KOPT-K1 (cell line): ENCODE measurements around the gene SOCS1.

Experiments used
- H3K27ac ChIP-seq: fragments of 200-600 bp; sonication (generic); 2 replicates; pipeline ENCODE4 v1.5.1; 2016; ENCODE audit warnings: antibody characterized with exemption, mild to moderate bottlenecking, low read depth, low read length; ENCODE audit not compliant: poor library complexity, severe bottlenecking
- H3K36me3 ChIP-seq: fragments of 200-600 bp; sonication (generic); 2 replicates; pipeline ENCODE4 v1.5.1; 2017; ENCODE audit warnings: antibody characterized with exemption, mild to moderate bottlenecking, low read length, moderate library complexity; ENCODE audit not compliant: insufficient read depth
- H3K9me3 ChIP-seq: fragments of 200-600 bp; sonication (generic); 2 replicates; pipeline ENCODE4 v1.5.1; 2017; ENCODE audit warnings: antibody characterized with exemption, low read length, mild to moderate bottlenecking; ENCODE audit not compliant: insufficient read depth, poor library complexity, severe bottlenecking

SOCS1 gene

DNA sequence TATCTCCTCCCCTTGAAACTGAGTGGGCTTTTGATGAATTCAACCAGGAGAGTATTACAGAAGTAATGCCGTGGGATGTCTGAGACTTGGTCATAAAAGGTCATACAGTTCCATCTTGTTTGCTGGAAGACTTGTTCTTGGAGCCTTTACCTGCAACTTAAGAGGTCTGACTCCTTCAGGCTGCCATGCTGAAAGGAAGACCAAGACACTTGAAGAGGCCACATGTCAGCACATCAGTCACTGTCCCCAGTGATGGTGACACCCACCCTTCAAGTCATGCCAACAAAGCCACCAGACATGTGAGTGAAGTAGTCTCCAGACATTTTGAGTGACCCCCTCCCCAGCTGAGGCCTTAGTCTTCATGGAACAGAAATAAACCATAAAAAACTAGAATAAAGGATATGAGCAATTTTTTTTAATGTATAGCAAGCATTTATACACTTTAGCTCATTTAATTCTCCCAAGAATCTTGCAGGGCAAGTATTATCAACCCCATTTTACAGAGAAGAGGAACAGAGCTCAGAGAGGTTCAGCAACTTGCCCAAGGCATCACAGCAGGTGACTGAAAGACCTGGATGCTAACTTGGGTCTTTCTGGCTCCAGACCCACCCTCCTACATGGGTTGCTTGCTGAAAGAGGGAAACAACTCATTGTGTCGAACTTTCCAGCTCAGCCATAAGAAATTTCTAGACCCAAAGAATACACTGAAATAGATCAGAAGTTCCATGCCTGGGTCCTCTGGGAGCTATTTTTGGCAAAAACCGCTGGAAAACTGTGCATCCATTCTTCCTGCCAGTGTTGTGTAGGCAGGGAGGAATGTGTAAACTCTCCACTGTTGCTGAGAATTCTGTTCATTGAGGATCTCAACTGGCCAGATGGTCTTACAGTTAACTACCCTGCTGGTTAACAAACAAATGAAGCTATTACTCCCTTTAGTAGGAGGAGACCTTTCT is 38.1 kb downstream of the SOCS1 start:
- no peaks in the 10 kb centered on the region for H3K36me3 ChIP-seq
- no peak overlapping the region for H3K27ac ChIP-seq
- H3K9me3 ChIP-seq, result peaks cover 25% of the 10 kb centered on the region

DNA sequence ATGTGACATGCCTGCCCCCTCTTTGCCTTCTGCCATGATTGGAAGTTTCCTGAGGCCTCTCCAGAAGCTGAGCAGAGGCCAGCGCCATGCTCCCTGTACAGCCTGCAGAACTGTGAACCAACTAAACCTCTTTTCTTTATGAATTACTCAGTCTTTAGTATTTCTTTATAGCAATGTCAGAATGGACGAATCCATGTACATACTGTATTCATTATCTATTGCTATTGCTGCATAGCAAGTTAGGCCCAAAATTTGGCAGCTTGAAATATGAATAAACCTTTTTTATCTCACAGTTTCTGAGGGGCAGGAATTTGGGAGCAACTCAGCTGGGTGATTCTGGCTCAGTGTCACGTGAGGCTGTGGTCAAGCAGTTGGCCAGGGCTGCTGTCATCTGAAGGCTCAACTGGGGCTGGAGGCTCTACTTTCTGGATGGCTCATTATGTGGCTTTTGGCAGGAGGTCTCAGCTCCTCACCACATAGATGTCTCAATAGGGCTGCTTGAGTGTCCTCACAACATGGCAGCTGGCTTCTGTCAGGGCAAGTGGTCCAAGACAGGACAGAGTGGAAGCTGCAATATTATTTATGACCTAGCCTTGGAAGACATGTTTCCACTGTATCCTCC is 40.0 kb downstream of the SOCS1 start:
- peaks cover 25% of the 10 kb centered on the region for H3K9me3 ChIP-seq
- no peak overlapping the region for H3K27ac ChIP-seq
- no peaks in the 10 kb centered on the region for H3K36me3 ChIP-seq

DNA sequence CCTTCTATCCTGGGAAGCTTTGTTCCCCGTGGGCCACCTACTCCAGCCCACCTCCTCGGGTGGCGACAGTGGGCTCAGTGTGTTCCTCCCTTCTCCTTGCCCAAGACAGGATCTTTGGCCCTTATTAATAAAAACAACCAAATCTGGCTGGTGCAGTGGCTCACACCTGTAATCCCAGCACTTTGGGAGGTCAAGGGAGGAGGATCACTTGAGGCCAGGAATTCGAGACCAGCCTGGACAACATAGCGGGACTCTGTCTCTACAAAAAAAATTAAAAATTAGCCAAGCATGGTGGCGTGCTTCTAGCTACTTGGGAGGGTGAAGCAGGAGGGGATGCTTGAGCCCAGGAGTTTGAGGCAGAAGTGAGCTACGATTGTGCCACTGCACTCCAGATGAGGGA is 42.2 kb downstream of the SOCS1 start:
- H3K36me3 ChIP-seq, result no peaks in the 10 kb centered on the region
- H3K9me3 ChIP-seq, result peaks cover 23% of the 10 kb centered on the region
- peak overlapping the region; percentile 61 for H3K27ac ChIP-seq

DNA sequence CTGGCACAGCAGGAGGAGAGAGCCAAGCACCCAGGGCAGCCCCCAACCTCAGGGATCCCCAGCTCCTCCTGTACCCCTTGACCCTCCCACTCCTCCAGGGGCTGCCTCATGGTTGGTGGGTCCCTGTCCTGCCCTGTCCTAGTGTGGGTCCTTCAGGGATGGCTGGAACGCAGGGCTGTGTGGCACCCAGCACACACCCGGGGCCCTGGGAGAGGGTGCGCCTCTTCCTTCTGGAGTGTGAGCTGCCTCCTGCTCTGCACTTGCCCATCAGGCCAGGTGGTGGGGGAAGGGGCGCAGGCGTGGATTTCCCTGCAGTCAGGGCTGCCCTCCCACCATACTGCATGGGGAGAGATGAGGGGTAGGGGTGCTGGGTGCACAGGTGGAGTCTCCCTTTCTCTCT is 42.6 kb downstream of the SOCS1 start:
- no peaks in the 10 kb centered on the region for H3K36me3 ChIP-seq
- H3K27ac ChIP-seq, result peak overlapping the region; percentile 61
- peaks cover 20% of the 10 kb centered on the region for H3K9me3 ChIP-seq

DNA sequence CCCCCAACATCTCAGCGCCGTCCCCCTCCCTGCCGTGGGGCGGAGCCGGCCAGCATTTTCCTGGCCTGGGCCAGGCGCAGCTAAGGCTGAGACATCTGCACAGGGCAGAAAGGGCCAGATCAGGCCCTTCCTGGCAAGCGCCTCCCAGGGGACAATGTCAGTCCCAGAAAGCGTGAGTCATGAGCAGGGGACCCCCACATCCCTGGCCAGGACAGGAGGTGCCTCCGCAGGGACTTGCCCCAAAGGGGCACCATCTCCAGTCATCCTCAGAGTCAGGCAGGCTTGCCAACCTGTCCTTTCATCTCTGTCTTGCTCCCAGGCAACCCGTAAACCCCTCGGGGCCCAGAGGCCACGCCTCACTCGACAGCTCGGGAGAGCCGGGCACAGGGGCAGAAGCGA is 43.2 kb downstream of the SOCS1 start:
- H3K27ac ChIP-seq, result peak overlapping the region; percentile 61
- H3K36me3 ChIP-seq, result no peaks in the 10 kb centered on the region
- peaks cover 20% of the 10 kb centered on the region for H3K9me3 ChIP-seq

DNA sequence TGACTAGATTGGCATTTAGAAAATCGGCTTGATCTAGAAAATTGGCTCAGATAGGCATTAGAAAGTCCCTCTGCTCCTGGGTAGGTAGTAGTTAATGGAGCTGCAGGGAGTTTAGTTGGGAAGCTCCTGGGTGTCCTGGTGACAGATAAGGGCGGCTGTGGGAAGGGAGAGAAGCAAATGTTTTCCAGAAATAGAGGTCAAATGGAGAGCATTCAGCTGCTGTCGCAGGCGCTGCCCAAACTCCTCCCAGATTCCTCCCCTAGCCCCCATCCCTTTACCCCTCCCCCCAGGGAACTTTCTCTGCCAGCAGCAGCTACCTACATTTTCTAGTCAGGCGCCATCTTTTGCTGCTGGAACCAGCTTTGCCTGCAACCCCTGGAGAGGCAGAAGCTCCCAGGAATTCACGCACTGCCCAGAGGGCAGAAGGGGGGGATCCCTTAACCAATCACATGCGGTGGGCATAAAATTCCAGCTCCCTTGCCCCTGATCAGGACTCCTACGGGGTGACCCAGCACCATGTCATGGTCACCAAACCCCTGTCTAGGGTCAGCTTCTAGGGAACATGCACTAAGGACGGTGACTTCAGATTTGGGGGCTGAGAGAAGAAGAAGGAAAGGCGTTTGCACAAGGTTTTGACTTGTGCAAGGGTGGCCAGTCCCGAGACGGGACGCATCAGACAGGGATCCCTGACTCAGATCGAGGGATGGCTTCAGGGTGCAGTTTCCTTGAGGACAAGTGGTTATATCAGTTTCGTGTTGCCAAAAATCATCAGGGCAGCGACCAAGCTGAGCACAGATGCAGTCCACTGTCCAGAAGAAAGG is 43.8 kb downstream of the SOCS1 start:
- Histone ChIP-seq H3K9me3 (peaks cover 23% of the 10 kb centered on the region), H3K27ac (peak overlapping the region; percentile 61), H3K36me3 (no peaks in the 10 kb centered on the region)

DNA sequence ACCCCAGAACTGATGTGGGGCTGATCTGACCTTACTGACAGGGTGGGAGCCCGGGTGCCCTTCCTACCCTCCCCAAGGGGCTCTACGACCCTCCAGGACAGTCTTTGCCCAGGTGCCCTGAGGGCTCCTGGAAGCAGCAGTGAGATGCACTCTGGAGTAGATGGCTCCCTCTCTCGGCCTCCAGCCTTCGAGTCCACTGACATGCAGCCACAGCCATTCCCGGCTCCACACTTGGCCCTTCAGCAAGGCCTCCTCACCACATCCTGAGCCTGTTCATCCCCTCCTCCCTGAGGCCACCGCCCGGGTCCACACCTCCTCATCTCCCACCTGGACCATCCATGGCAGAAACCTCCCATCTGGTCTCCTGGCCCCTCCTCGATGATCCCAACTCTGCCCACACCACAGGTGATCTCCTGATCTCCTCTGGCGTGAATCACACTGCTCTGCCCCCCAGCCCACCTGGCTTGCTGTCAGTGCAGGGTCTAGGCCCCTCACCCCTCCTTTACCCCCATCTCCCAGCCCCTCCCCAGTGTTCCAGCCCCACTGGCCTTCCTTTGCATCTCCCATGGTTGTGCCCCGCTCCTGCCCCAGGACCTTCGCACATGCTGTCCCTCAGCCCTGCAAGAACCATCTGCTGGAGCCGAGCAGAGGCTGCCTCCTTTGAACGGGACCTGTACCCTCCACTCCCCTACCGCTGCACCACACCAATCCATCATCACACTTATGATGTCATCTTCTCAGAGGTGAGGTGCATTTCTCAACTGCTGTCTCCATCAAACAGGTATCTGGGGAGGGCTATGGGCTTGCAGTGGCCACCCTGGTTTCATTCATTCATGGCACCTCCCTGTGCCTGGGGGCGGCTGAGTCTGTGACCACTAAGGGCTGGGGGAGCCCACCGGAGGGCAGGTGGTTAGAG is 44.7 kb downstream of the SOCS1 start:
- H3K27ac ChIP-seq, result peak overlapping the region; percentile 16
- peaks cover 22% of the 10 kb centered on the region for H3K9me3 ChIP-seq
- no peaks in the 10 kb centered on the region for H3K36me3 ChIP-seq

DNA sequence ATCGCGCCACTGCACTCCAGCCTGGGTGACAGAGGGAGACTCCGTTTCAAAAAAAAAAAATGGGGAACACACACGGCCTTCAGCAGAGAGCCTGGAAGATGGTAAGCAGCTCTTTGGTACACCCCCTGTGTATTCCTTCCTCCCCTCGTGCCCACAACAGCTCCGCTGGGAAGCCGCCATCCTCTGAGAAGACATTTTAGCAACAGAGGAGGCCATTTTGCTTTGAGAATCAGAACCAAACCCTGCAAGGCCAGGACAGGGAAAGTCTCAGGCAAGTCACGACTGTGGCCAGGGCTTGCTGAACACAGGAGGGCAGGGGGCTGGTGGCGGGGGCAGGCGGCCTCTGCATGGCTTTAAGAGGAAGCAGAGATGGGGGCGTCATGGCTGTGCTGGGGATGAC is 45.7 kb downstream of the SOCS1 start:
- Histone ChIP-seq H3K9me3 (peaks cover 14% of the 10 kb centered on the region), H3K36me3 (no peaks in the 10 kb centered on the region), H3K27ac (peak overlapping the region; percentile 38)

DNA sequence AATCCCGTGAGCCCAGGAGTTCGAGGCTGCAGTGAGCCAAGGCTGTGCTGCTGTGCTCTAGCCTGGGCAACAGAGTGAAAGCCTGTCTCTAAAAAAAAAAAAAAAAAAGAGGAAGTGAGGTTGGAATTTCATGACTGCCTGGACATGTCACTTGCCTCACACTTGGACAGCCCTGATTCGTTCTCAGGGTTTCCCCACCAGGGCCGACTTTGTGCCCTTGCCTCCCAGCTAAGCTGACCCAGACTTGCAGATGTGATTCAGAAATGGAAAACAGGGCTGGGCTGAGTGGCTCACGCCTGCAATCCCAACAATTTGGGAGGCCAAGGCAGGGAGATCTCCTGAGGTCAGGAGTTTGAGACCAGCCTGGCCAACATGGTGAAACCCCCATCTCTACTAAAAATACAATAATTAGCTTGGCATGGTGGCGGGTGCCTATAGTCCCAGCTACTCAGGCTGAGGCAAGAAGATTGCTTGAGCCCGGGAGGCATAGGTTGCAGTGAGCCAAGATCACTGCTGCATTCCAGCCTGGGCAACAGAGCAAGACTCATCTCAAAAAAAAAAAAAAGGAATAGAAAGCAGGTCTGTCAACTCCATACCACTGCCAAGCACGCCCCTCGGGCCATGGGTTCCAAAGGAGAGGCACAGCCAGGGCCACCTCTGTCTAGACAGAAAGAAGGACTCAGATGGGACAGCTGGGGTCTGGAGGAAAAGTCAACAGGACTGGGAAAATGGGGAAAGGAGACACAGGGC is 46.9 kb downstream of the SOCS1 start:
- H3K27ac ChIP-seq, result peak overlapping the region; percentile 4
- H3K9me3 ChIP-seq, result peaks cover 14% of the 10 kb centered on the region
- no peaks in the 10 kb centered on the region for H3K36me3 ChIP-seq

DNA sequence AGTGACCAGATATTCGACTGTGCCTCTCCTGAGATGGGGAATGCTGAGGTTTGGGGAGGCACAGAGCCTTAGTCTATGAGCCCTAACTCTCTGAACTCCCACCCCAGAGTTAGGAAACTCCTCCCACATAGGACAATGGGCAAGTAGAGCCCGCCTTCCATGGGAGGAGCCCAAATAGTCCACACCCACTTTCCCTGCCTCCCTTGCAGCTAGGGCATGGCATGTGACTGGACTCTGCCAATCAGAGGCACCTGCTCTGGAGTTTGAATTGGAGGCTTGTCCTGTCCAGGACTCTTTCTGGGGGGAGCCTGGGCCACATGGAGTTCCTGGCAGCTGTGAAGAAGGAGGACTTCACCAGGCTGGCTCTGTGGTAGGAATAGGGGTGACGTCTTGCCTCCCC is 48.4 kb downstream of the SOCS1 start:
- Histone ChIP-seq H3K36me3 (no peaks in the 10 kb centered on the region), H3K27ac (no peak overlapping the region), H3K9me3 (peaks cover 14% of the 10 kb centered on the region)

DNA sequence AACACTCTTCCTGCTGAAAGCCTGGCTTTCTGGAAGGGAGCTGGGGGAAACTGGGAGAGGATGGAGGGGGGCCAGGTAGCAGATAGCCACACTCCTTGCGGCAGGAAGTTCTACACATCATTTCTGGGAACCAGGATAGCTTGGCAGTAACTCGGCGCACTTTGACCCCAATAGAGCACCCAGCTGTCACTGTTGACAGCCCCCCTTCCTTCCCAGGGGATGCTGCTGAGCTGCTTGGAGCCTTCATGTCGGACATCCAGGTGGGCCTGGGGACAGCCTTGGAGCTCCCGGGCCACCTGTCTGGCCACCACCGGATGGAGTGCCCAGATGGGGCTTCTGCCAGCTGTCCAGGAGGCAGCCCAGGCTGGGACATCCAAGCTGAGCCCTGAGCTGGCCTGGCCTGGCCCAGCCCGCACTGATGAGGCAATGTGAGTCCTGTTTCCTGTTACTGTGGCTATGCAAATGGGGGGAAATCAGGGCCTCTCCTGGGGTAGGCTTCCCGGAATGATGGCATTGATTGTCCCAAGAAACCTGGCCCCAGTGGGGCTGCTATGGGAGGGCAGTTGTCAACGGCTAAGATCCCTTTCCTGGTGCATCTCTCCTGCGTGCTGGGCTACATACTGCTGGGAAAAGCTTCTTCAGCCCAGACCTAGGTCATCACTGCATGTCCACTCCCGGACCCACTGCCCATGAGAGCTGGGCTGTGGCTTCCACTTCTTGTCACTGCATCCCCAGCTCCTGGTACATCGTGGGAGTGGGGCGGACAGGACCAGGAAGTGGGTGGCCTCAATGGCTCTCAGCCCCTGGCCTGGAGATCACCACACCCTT is 50.0 kb downstream of the SOCS1 start:
- Histone ChIP-seq H3K9me3 (peaks cover 14% of the 10 kb centered on the region), H3K27ac (peak overlapping the region; percentile 44), H3K36me3 (no peaks in the 10 kb centered on the region)

DNA sequence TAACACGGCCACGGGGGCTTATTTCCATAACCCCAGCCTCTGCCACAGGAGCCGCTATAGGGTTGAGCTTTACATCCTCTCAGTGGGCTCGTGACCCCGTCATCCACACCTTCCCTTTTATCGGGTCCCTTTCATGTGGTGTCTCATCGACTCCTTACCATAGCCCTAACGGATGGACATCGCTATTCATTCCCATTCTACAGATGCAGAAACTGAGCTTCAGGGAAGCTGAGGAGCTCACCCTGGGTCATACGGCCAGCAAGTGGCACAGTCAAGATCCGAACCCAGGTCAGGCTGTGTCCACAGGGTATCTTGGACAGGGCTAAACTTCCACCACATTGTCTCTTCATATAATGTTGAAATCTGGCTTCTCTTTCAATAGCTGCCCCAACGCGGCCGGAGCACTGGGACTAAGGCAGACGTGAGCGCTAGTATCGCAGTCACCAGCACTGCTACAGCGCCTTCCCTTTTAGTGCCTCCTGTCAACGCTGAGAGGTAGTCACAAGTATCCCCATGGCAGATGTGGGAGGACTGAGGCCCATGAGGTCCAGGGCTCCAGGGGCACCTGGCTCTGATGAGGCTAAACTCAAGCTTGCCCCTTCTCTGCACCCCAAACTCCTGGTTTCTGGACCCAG is 50.8 kb downstream of the SOCS1 start:
- Histone ChIP-seq H3K36me3 (no peaks in the 10 kb centered on the region), H3K9me3 (peaks cover 14% of the 10 kb centered on the region), H3K27ac (peak overlapping the region; percentile 44)
